H1 (cell line): ENCODE results near the gene TMEM107. TPM values are rescaled to one million over a fixed set of nuclear protein-coding genes. Genes with fewer than 3 reads are reported as not detected.

ENCODE experiments used
- ASH2L ChIP-seq: fragments of 200-600, 300-600 bp; sonication (generic); IDR thresholded peaks from one replicate; pipeline ENCODE4 v1.7.1; 2017; ENCODE audit warnings: low read length
- ATF2 ChIP-seq: IDR thresholded peaks from 2 replicates; pipeline ENCODE4 v1.6.1; 2012; ENCODE audit warnings: low read length, inconsistent platforms
- BCL11A ChIP-seq, 2 experiments: IDR thresholded peaks; one replicate each; pipeline ENCODE4 v1.6.1; 2011; ENCODE audit warnings: low read depth in 2 of 2, low read length in 2 of 2, mild to moderate bottlenecking in 2 of 2
- CHD1 ChIP-seq: IDR thresholded peaks from 2 replicates; pipeline ENCODE4 v1.6.1; 2012; ENCODE audit warnings: low read depth, low read length, improper control_type of control experiment
- CHD2 ChIP-seq: IDR thresholded peaks from 2 replicates; pipeline ENCODE4 v1.6.1; 2012; ENCODE audit warnings: low read length, improper control_type of control experiment
- EP300 ChIP-seq, 2 experiments: IDR thresholded peaks; 1 replicate in 1 of 2; 2 replicates in 1 of 2; pipeline ENCODE4 v1.6.1; 2011 to 2012; ENCODE audit warnings: low read depth in 2 of 2, low read length in 2 of 2, mild to moderate bottlenecking in 2 of 2, borderline replicate concordance in 1 of 2, inconsistent platforms in 1 of 2, moderate library complexity in 1 of 2
- JUND ChIP-seq: IDR thresholded peaks from 2 replicates; pipeline ENCODE4 v1.6.1; 2011; ENCODE audit warnings: mild to moderate bottlenecking, improper control_type of control experiment, low read length
- KDM5A ChIP-seq: fragments of 200-600 bp; IDR thresholded peaks from 2 replicates; pipeline ENCODE4 v1.7.1; 2012; ENCODE audit warnings: mild to moderate bottlenecking, low read length, inconsistent platforms, mixed read lengths
- MAX ChIP-seq: IDR thresholded peaks from 2 replicates; pipeline ENCODE4 v1.6.1; 2012; ENCODE audit warnings: inconsistent platforms
- PHF8 ChIP-seq: fragments of 200-600 bp; sonication (generic); conservative IDR thresholded peaks from 2 replicates; pipeline ENCODE4 v1.7.1; 2012; ENCODE audit warnings: low read depth, mild to moderate bottlenecking, inconsistent platforms, low read length, moderate library complexity
- POLR2AphosphoS5 ChIP-seq: IDR thresholded peaks from 2 replicates; pipeline ENCODE4 v1.6.1; 2011; ENCODE audit warnings: low read depth, low read length
- RNF2 ChIP-seq: fragments of 200-900, 300-1000 bp; sonication (generic); IDR thresholded peaks from 2 replicates; pipeline ENCODE4 v1.7.1; 2016; ENCODE audit warnings: borderline replicate concordance, low read depth, mild to moderate bottlenecking, antibody characterized with exemption, low read length; ENCODE audit not compliant: poor library complexity, severe bottlenecking; ENCODE audit errors: missing control alignments
- SIN3A ChIP-seq, 2 experiments: IDR thresholded peaks in 1 of 2; conservative IDR thresholded peaks in 1 of 2; 2 replicates each; pipeline ENCODE4 v1.6.1; 2011 to 2012; ENCODE audit warnings: low read length in 2 of 2, improper control_type of control experiment in 1 of 2, low read depth in 1 of 2, mild to moderate bottlenecking in 1 of 2
- SP4 ChIP-seq: IDR thresholded peaks from 2 replicates; pipeline ENCODE4 v1.6.1; 2012; ENCODE audit warnings: low read length, inconsistent platforms
- SRF ChIP-seq: IDR thresholded peaks from 2 replicates; pipeline ENCODE4 v1.6.1; 2011; ENCODE audit warnings: mild to moderate bottlenecking, low read depth, low read length, moderate library complexity
- SUZ12 ChIP-seq: fragments of 200-600 bp; sonication (generic); IDR thresholded peaks from 2 replicates; pipeline ENCODE4 v1.6.1; 2012; ENCODE audit warnings: mild to moderate bottlenecking, inconsistent platforms, low read length, moderate library complexity, mixed read lengths
- TAF1 ChIP-seq: IDR thresholded peaks from 2 replicates; pipeline ENCODE4 v1.6.1; 2011; ENCODE audit warnings: mild to moderate bottlenecking, low read depth, low read length
- TAF7 ChIP-seq: optimal IDR thresholded peaks from 2 replicates; pipeline ENCODE3; 2011; ENCODE audit warnings: low read depth, mild to moderate bottlenecking, inconsistent platforms, low read length, moderate library complexity, borderline replicate concordance
- YY1 ChIP-seq: IDR thresholded peaks from 2 replicates; pipeline ENCODE4 v1.6.1; 2011; ENCODE audit warnings: low read depth, mild to moderate bottlenecking, low read length
- polyA plus RNA-seq, 7 experiments: library from polyadenylated mRNA; depleted of rRNA in 3 of 7; stranded (reverse) in 5 of 7; unstranded in 2 of 7; fragments of >200 nt in 5 of 7; fragments of 200-250 nt in 2 of 7; gene quantifications; 1 replicate in 5 of 7; 2 replicates in 1 of 7; 4 replicates in 1 of 7; pipeline versions ENCODE4 v1.2.1 to v1.2.3, GENCODE V29; 2011 to 2013; ENCODE audit warnings: missing spikeins in 2 of 7, mixed read lengths in 2 of 7
- total RNA-seq: library from RNA; stranded (reverse); fragmentation: NEBNext Ultra II Directional; extraction: Animal tissue kit (Norgen Biotek cat#: 25700); gene quantifications from 2 replicates; pipeline ENCODE4 v1.2.1, GENCODE V29; 2021

Gene TMEM107
- total and polyA plus RNA-seq, 2 of the 8 experiments (the other 6 are each of a cell fraction or from before 2014, with no cell fraction given) = 17.3 to 21.5 TPM

- TF ChIP-seq SIN3A (conservative IDR thresholded peaks at IDR 0.05 in 1 of 2, IDR thresholded peaks at IDR 0.05 in 1 of 2; ENCODE audit: low read depth in 1 of 2, low read length in 2 of 2) (peak; percentile 34 to 55; a peak in 2 of 4 replicates), CHD2 (peak; percentile 85), ASH2L (peak; percentile 62), POLR2AphosphoS5 (peak; percentile 82), MAX (peak; percentile 98), CHD1 (no peak), YY1 (peak; percentile 85), BCL11A (IDR thresholded peaks at IDR 0.05; ENCODE audit: low read depth in 2 of 2, low read length in 2 of 2) (no peak), TAF7 (peak; percentile 71), PHF8 (peak; percentile 40; the same call in 1 of the 2 replicates), TAF1 (peak; percentile 90), RNF2 (no peak), SUZ12 (no peak), EP300 (IDR thresholded peaks at IDR 0.05; ENCODE audit: borderline replicate concordance in 1 of 2, low read depth in 2 of 2, low read length in 2 of 2) (peak in 1 of 2 experiments; percentile 63; a peak in 1 of 3 replicates), ATF2 (no peak; the same call in 1 of the 2 replicates), JUND (peak; percentile 63; the same call in 1 of the 2 replicates), KDM5A (no peak), SRF (no peak), SP4 (peak; percentile 98)
These were observed 19.8 kb downstream of the TMEM107 start (continued) for GRCh38 chr17:8156246-8156992.
